ENCODE measurements around the gene FAM219A. TPM values are rescaled to one million over a fixed set of nuclear protein-coding genes. Genes with fewer than 3 reads are reported as not detected.

FAM219A gene
- total and polyA plus RNA-seq, 2 experiments from 2014 or later, result 9.5 to 15.0 TPM

GRCh38 chr9:34400686-34401602, 57.4 kb downstream of the FAM219A start:
- WGBS (ENCODE audit: low lambda C conversion rate, missing lambda C conversion rate), result 92% methylated on average over 23 of the region's 40 CpGs

GRCh38 chr9:34400275-34400674, 58.1 kb downstream of the FAM219A start:
- Histone ChIP-seq H2AFZ (no peak overlapping the region), H3K9me2 (replicated peaks; ENCODE audit: insufficient read depth) (no peaks in the 10 kb centered on the region), H3K36me3 (replicated peaks; ENCODE audit: insufficient read depth, low read depth) (no peaks in the 10 kb centered on the region), H3K4me2 (no peak overlapping the region), H3K4me3 (no peak overlapping the region), H4K20me1 (ENCODE audit: insufficient read depth, poor library complexity, severe bottlenecking) (no peaks in the 10 kb centered on the region), H3K27ac (no peak overlapping the region), H3K79me2 (no peaks in the 10 kb centered on the region), H3K4me1 (ENCODE audit: insufficient read depth) (no peaks in the 10 kb centered on the region), H3K9me3 (ENCODE audit: low read depth) (no peaks in the 10 kb centered on the region), H3K27me3 (no peaks in the 10 kb centered on the region)
- 85% methylated on average over 11 of the region's 12 CpGs for WGBS (ENCODE audit: low lambda C conversion rate, missing lambda C conversion rate)
- TF ChIP-seq EZH2 (IDR thresholded peaks at IDR 0.05; ENCODE audit: borderline replicate concordance) (no peak), CTCF (IDR thresholded peaks at IDR 0.05; ENCODE audit: poor library complexity) (no peak), EZH2phosphoT487 (IDR thresholded peaks at IDR 0.05; ENCODE audit: low read depth, severe bottlenecking, unreplicated experiment) (no peak)
- no peak for DNase-seq (ENCODE audit: low spot score)

More at GRCh38 chr9:34400686-34401602, 57.4 kb downstream of the FAM219A start:
- TF ChIP-seq EZH2 (IDR thresholded peaks at IDR 0.05; ENCODE audit: borderline replicate concordance) (no peak), CTCF (IDR thresholded peaks at IDR 0.05; ENCODE audit: poor library complexity) (no peak), EZH2phosphoT487 (IDR thresholded peaks at IDR 0.05; ENCODE audit: low read depth, severe bottlenecking, unreplicated experiment) (no peak)
- no peaks in the 10 kb centered on the region for H3K9me3 ChIP-seq (ENCODE audit: low read depth)
- no peaks in the 10 kb centered on the region for H3K4me1 ChIP-seq (ENCODE audit: insufficient read depth)
- no peaks in the 10 kb centered on the region for H3K79me2 ChIP-seq
- H3K36me3 ChIP-seq (replicated peaks; ENCODE audit: insufficient read depth, low read depth), result no peaks in the 10 kb centered on the region
- no peak overlapping the region for H2AFZ ChIP-seq
- H4K20me1 ChIP-seq (ENCODE audit: insufficient read depth, poor library complexity, severe bottlenecking), result no peaks in the 10 kb centered on the region
- H3K4me2 ChIP-seq, result no peak overlapping the region
- no peak for DNase-seq (ENCODE audit: low spot score)
- H3K27ac ChIP-seq, result no peak overlapping the region
- H3K4me3 ChIP-seq, result no peak overlapping the region
- no peaks in the 10 kb centered on the region for H3K9me2 ChIP-seq (replicated peaks; ENCODE audit: insufficient read depth)
- H3K27me3 ChIP-seq, result no peaks in the 10 kb centered on the region

GRCh38 chr9:34399729-34400128, 58.6 kb downstream of the FAM219A start:
- no peaks in the 10 kb centered on the region for H4K20me1 ChIP-seq (ENCODE audit: insufficient read depth, poor library complexity, severe bottlenecking)
- TF ChIP-seq CTCF (IDR thresholded peaks at IDR 0.05; ENCODE audit: poor library complexity), result no peak
- TF ChIP-seq EZH2 (IDR thresholded peaks at IDR 0.05; ENCODE audit: borderline replicate concordance), result no peak
- no peak for TF ChIP-seq EZH2phosphoT487 (IDR thresholded peaks at IDR 0.05; ENCODE audit: low read depth, severe bottlenecking, unreplicated experiment)
- H3K4me3 ChIP-seq, result no peak overlapping the region
- no peaks in the 10 kb centered on the region for H3K9me2 ChIP-seq (replicated peaks; ENCODE audit: insufficient read depth)
- H2AFZ ChIP-seq, result no peak overlapping the region
- H3K4me2 ChIP-seq, result no peak overlapping the region
- H3K27me3 ChIP-seq, result no peaks in the 10 kb centered on the region
- H3K36me3 ChIP-seq (replicated peaks; ENCODE audit: insufficient read depth, low read depth), result no peaks in the 10 kb centered on the region
- no peaks in the 10 kb centered on the region for H3K9me3 ChIP-seq (ENCODE audit: low read depth)
- no peaks in the 10 kb centered on the region for H3K4me1 ChIP-seq (ENCODE audit: insufficient read depth)
- H3K79me2 ChIP-seq, result no peaks in the 10 kb centered on the region
- WGBS (ENCODE audit: low lambda C conversion rate, missing lambda C conversion rate), result 93% methylated on average over 4 of the region's 4 CpGs
- DNase-seq (ENCODE audit: low spot score), result no peak
- no peak overlapping the region for H3K27ac ChIP-seq

All from hepatocyte (in vitro differentiated cells).